ENCODE data around the gene FUS. TPM values are rescaled to one million over a fixed set of nuclear protein-coding genes. Genes with fewer than 3 reads are reported as not detected.
A peak's percentile ranks its signal among the peaks of the same experiment; 100 is the strongest.
"Not testable (repeated sequence)": the region's sequence is repeated elsewhere in the genome, so short reads cannot be mapped to it uniquely, and the experiment has no call there.

FUS gene
- total RNA-seq, 1 donor from 2014 or later: 752 TPM

DNA sequence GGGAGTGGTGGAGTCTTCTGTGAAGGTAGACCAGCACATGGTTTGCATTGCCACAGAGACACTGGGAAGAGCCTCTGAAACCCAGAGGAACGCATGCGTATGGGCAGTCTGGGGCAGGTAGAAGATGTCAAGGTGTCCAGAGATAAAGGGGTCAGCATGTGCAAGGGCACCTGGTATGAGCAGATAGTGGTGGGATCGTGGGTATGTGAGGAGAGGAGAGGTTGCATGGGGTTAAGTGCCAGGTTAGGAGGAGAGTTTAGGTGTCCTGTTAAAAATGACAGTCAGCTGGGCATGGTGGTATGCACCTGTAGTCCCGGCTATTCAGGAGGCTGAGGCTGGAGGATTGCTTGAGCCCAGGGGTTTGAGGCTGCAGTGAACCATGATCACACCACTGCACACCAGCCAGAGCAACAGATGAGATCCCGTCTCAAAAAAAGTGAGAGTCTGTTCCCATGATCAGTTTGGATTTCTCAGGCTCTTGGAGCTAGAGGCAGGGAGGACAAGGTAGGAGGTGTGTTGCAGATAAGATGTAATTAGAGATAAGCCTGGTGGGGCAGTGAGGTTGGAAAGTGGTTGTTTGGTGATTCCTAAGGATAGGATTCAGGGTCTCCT is 19.6 kb downstream of the FUS start:
- H3K4me1 Mint-ChIP-seq: peaks cover 54% of the 10 kb centered on the region
- H3K36me3 Mint-ChIP-seq (ENCODE audit: low read depth): peaks cover 53% of the 10 kb centered on the region
- intact Hi-C loops (cut with micrococcal nuclease): loop anchor here (2.0 to 5.0 kb wide), 3 partner anchors 43 to 243 kb away; partner anchors contain the start of genes ITGAM and ZNF843
- no peaks in the 10 kb centered on the region for H3K27me3 Mint-ChIP-seq
- H3K4me3 Mint-ChIP-seq: peak overlapping the region; percentile 36
- ChIA-PET POLR2A (interaction anchor here (1.1 to 7.0 kb wide), 3 partner anchors 21 to 259 kb away, joined by 4 to 146 read pairs (median 19); partner anchors contain the start of genes ARMC5 and FUS), CTCF (no interaction called here)
- DNase-seq: no peak
- no peaks in the 10 kb centered on the region for H3K9me3 Mint-ChIP-seq
- no peak for ATAC-seq (ENCODE audit: low read depth)
- H3K27ac Mint-ChIP-seq: peak overlapping the region; percentile 13
- TF ChIP-seq, protein P1, sequence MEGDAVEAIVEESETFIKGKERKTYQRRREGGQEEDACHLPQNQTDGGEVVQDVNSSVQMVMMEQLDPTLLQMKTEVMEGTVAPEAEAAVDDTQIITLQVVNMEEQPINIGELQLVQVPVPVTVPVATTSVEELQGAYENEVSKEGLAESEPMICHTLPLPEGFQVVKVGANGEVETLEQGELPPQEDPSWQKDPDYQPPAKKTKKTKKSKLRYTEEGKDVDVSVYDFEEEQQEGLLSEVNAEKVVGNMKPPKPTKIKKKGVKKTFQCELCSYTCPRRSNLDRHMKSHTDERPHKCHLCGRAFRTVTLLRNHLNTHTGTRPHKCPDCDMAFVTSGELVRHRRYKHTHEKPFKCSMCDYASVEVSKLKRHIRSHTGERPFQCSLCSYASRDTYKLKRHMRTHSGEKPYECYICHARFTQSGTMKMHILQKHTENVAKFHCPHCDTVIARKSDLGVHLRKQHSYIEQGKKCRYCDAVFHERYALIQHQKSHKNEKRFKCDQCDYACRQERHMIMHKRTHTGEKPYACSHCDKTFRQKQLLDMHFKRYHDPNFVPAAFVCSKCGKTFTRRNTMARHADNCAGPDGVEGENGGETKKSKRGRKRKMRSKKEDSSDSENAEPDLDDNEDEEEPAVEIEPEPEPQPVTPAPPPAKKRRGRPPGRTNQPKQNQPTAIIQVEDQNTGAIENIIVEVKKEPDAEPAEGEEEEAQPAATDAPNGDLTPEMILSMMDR (IDR thresholded peaks at IDR 0.05): no peak

DNA sequence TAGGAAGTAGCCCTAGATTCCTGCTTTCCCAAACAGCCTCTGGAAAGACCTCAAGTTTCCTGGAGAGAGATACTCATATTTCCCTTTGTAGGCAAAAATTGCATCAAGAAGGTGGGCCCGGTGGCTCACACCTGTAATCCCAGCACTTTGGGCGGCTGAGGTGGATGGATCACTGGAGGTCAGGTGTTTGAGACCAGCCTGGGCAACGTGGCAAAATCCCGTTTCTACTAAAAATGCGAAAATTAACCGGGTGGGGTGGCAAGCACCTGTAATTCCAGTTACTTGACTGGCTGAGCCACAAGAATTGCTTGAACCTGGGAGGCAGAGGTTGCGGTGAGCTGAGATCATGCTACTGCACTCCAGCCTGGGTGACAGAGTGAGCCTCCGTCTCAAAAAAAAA is 20.2 kb downstream of the FUS start:
- not testable (repeated sequence) for ATAC-seq (ENCODE audit: low read depth); DNase-seq; H3K9me3 Mint-ChIP-seq; H3K27me3 Mint-ChIP-seq
- peak overlapping the region; percentile 36 for H3K4me3 Mint-ChIP-seq
- H3K36me3 Mint-ChIP-seq (ENCODE audit: low read depth): peaks cover 49% of the 10 kb centered on the region
- H3K4me1 Mint-ChIP-seq: peaks cover 56% of the 10 kb centered on the region
- ChIA-PET POLR2A (interaction anchor here (0.6 to 7.0 kb wide), 7 partner anchors 10 to 452 kb away, joined by 3 to 146 read pairs (median 11); partner anchors contain the start of genes ARMC5, FUS, PHKG2 and PYDC1), CTCF (interaction anchor here (1.3 to 2.4 kb wide), 2 partner anchors 102 to 133 kb away, joined by 5 to 20 read pairs; no protein-coding TSS in a partner anchor)
- intact Hi-C loops (cut with micrococcal nuclease): loop anchor here (2.0 to 5.0 kb wide), 3 partner anchors 42 to 243 kb away; partner anchors contain the start of genes ITGAM and ZNF843
- H3K27ac Mint-ChIP-seq: peak overlapping the region; percentile 13

DNA sequence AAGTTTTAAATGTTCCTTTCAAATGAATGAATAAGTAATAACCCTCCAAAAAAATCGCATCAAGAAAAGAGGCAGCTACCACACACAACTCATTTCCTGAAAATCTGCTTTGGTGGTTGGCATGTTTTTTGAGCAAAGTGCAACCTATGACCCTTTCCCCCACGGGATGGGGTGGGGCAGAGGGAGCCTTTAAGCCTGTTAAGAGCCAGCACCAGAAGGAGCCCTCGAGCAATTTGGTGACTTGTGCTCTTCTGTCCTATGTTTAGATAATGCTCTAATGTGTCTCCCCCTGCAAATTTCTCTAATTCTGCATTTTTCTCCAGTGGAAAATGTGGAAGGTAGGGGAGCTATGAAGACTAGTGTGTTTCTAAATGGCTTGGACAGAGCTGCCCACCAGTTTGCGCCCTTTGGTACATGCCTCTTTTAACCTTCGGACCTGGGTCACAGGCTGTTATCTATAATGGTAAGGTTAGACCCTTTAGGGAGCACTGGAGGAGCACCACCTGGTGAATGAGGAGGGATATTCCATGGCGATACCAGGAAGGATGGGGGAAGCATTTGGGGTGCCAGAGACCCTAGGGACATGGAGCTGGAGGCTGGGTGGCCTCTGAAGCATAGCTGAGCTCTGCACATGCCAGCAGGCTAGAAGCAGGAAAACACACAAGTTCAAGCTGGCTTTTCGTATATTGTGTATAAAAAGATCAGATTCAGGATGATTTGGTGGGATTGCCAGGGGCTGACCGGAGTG is 21.1 kb downstream of the FUS start:
- intact Hi-C loops (cut with micrococcal nuclease): loop anchor here (1.0 to 5.0 kb wide), 4 partner anchors 41 to 242 kb away; partner anchors contain the start of genes ITGAM and ZNF843
- peak overlapping the region; percentile 91 for H3K4me3 Mint-ChIP-seq

DNA sequence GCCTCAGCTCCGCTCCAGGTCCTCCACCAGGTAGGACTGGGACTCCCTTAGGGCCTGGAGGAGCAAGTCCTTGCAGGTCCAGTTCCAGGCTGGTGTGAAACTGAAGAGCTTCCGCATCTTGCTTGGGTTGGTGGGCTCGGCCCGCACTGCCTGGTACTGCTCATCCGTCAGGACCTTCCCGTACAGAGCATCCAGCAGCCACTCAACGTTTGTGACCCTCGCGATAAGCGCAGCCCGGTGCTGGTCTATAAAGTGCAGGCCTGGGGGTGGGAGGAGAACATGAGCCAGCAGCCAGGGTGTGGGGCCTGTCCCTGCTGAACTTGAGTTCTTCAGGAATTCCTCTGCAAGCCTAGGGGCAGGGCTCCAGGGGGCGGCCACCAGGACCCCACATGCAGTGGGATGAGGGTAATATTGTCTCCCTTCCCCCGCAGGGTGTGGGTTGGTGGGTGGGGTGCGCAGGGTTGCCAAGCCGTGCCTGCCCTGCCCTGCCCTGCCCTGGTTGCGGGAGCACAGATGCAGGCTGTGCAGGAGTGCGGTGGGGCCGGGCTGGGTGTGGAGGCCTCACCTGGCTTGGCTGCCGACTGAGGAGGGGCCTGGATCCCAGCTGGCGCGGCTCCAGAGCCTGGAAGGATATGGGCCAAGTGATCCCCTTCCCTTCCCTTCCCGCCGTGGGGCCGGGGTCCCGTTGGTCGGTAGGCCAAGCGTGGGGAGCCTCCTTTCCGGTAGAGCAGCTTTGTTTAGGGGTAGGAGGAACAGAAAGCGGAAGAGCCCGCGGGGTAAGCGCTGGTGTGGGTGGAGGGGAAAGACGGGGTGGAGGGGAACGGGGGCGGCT is 21.9 kb downstream of the FUS start:
- H3K27ac Mint-ChIP-seq: peak overlapping the region; percentile 86
- H3K9me3 Mint-ChIP-seq: no peaks in the 10 kb centered on the region
- peaks cover 33% of the 10 kb centered on the region for H3K36me3 Mint-ChIP-seq (ENCODE audit: low read depth)
- intact Hi-C loops (cut with micrococcal nuclease): loop anchor here (1.0 to 5.0 kb wide), 7 partner anchors 15 to 241 kb away; partner anchors contain the start of genes FUS, ITGAM and ZNF843
- peaks cover 56% of the 10 kb centered on the region for H3K4me1 Mint-ChIP-seq
- H3K4me3 Mint-ChIP-seq: peak overlapping the region; percentile 91
- peak; percentile 31 for DNase-seq
- no peaks in the 10 kb centered on the region for H3K27me3 Mint-ChIP-seq
- TF ChIP-seq, protein P1 (IDR thresholded peaks at IDR 0.05): no peak
- CTCF ChIA-PET: interaction anchor here (0.8 to 2.4 kb wide), 5 partner anchors 10 to 217 kb away, joined by 3 to 20 read pairs (median 3); partner anchors contain the start of gene HSD3B7
- ATAC-seq (ENCODE audit: low read depth): peak; percentile 81
- POLR2A ChIA-PET: interaction anchor here (0.5 to 7.0 kb wide), 30 partner anchors 8 to 1228 kb away, joined by 3 to 146 read pairs (median 6); partner anchors contain the start of genes ARMC5, FUS, ITGAM and KAT8

More for the DNA sequence above, 21.1 kb downstream of the FUS start:
- Mint-ChIP-seq H3K27me3 (no peaks in the 10 kb centered on the region), H3K27ac (peak overlapping the region; percentile 86), H3K36me3 (ENCODE audit: low read depth) (peaks cover 41% of the 10 kb centered on the region), H3K4me1 (peaks cover 56% of the 10 kb centered on the region), H3K9me3 (no peaks in the 10 kb centered on the region)
- ATAC-seq (ENCODE audit: low read depth): peak; percentile 41
- no peak for DNase-seq
- TF ChIP-seq, protein P1 (IDR thresholded peaks at IDR 0.05): no peak
- ChIA-PET CTCF (interaction anchor here (0.8 to 2.4 kb wide), 4 partner anchors 101 to 216 kb away, joined by 3 to 20 read pairs (median 6); partner anchors contain the start of gene HSD3B7), POLR2A (interaction anchor here (0.6 to 7.0 kb wide), 16 partner anchors 7 to 967 kb away, joined by 3 to 146 read pairs (median 10); partner anchors contain the start of genes ARMC5, FUS, ITGAM and PHKG2)
